Keratinocyte (primary cell): ENCODE data around the gene SLC23A1. TPM values are rescaled to one million over a fixed set of nuclear protein-coding genes. Genes with fewer than 3 reads are reported as not detected.
A peak's percentile ranks its signal among the peaks of the same experiment; 100 is the strongest.

Experiments
- DNase-seq: peaks from one replicate; pipeline ENCODE4 v3.0.0-alpha.2; 2011; ENCODE audit warnings: low read depth, missing footprints, low spot score
- FAIRE-seq: peaks from 2 replicates; lab custom pipeline; 2011; peaks lifted over from hg19 to GRCh38; lab: Jason Lieb, UNC
- H2AFZ ChIP-seq: 2 replicates; pipeline ENCODE4 v1.6.0; 2012; ENCODE audit warnings: low read length, control low read depth, inconsistent platforms; ENCODE audit not compliant: control insufficient read depth
- H3K27ac ChIP-seq: 2 replicates; pipeline ENCODE4 v1.5.1; 2011; ENCODE audit warnings: low read length; ENCODE audit not compliant: control insufficient read depth, insufficient read depth
- H3K27me3 ChIP-seq: 3 replicates; pipeline ENCODE4 v1.6.0; 2011; ENCODE audit warnings: low read length; ENCODE audit not compliant: control insufficient read depth, insufficient read depth; ENCODE audit errors: extremely low read depth
- H3K36me3 ChIP-seq, 2 experiments: 2 replicates in 1 of 2; 3 replicates in 1 of 2; pipeline ENCODE4 v1.5.1; 2011; ENCODE audit warnings: low read length in 2 of 2, mild to moderate bottlenecking in 1 of 2; ENCODE audit not compliant: control insufficient read depth in 2 of 2, insufficient read depth in 2 of 2; ENCODE audit errors: extremely low read depth in 1 of 2
- H3K4me1 ChIP-seq: 3 replicates; pipeline ENCODE4 v1.5.1; 2011; ENCODE audit warnings: low read length; ENCODE audit not compliant: control insufficient read depth, insufficient read depth; ENCODE audit errors: extremely low read depth
- H3K4me2 ChIP-seq: 3 replicates; pipeline ENCODE4 v1.6.0; 2011; ENCODE audit warnings: low read depth, low read length; ENCODE audit not compliant: control insufficient read depth, insufficient read depth; ENCODE audit errors: extremely low read depth
- H3K4me3 ChIP-seq, 3 experiments: fragments of 200-600 bp in 1 of 3; sonication (generic) in 1 of 3; 2 replicates in 2 of 3; 3 replicates in 1 of 3; pipeline ENCODE4 v1.5.1; 2011 to 2016; ENCODE audit warnings: low read length in 3 of 3, mild to moderate bottlenecking in 3 of 3, control low read depth in 2 of 3, inconsistent platforms in 1 of 3, low read depth in 1 of 3, mixed read lengths in 1 of 3, mixed run types in 1 of 3, moderate library complexity in 1 of 3; ENCODE audit not compliant: control insufficient read depth in 2 of 3, insufficient read depth in 2 of 3; ENCODE audit errors: extremely low read depth in 1 of 3
- H3K79me2 ChIP-seq: 2 replicates; pipeline ENCODE4 v1.6.0; 2012; ENCODE audit warnings: low read length; ENCODE audit not compliant: control insufficient read depth, insufficient read depth
- H3K9ac ChIP-seq: 3 replicates; pipeline ENCODE4 v1.6.0; 2011; ENCODE audit warnings: low read length; ENCODE audit not compliant: control insufficient read depth, insufficient read depth; ENCODE audit errors: extremely low read depth
- H3K9me1 ChIP-seq: 3 replicates; pipeline ENCODE4 v1.6.0; 2011; ENCODE audit warnings: low read length; ENCODE audit not compliant: control insufficient read depth, insufficient read depth; ENCODE audit errors: extremely low read depth
- H3K9me3 ChIP-seq: 2 replicates; pipeline ENCODE4 v1.5.1; 2012; ENCODE audit warnings: low read depth, low read length; ENCODE audit not compliant: control insufficient read depth
- H4K20me1 ChIP-seq: 3 replicates; pipeline ENCODE4 v1.6.0; 2011; ENCODE audit warnings: low read length; ENCODE audit not compliant: control insufficient read depth, insufficient read depth; ENCODE audit errors: extremely low read depth
- CTCF ChIP-seq, 3 experiments: IDR thresholded peaks in 1 of 3; conservative IDR thresholded peaks in 1 of 3; optimal IDR thresholded peaks in 1 of 3; 2 replicates in 2 of 3; 3 replicates in 1 of 3; pipeline versions ENCODE3 to v1.5.1; 2011; ENCODE audit warnings: low read length in 3 of 3, mild to moderate bottlenecking in 3 of 3, moderate library complexity in 2 of 3, control low read depth in 1 of 3, inconsistent platforms in 1 of 3; ENCODE audit not compliant: insufficient read depth in 2 of 3; ENCODE audit errors: extremely low read depth in 1 of 3
- EZH2 ChIP-seq: IDR thresholded peaks from one replicate; pipeline ENCODE4 v1.6.1; 2012; ENCODE audit warnings: inconsistent platforms, mild to moderate bottlenecking, low read length, moderate library complexity
- dilution Hi-C: fragments of 300-500 bp; cut with MboI; formaldehyde crosslinking; loops from one replicate; pipeline ENCODE4 v1.7.0; 2020; ENCODE audit warnings: low sequenced_read_pairs; ENCODE audit not compliant: extremely low pct_ligation_motif_present
- polyA plus RNA-seq, 5 experiments: library from polyadenylated mRNA; depleted of rRNA in 3 of 5; stranded (reverse) in 3 of 5; stranded (forward) in 1 of 5; unstranded in 1 of 5; fragments of >200 nt; gene quantifications; 1 replicate in 1 of 5; 2 replicates in 3 of 5; 3 replicates in 1 of 5; pipeline versions ENCODE4 v1.2.1 to v1.2.3, GENCODE V29; 2011 to 2012; ENCODE audit warnings: missing spikeins in 2 of 5, low read depth in 1 of 5, low replicate concordance in 1 of 5

Gene SLC23A1
- polyA plus RNA-seq, 1 donor (not counting 4 experiments of a cell fraction or from before 2014, with no cell fraction given): not detected

- Histone ChIP-seq H3K4me2 (peak within 1 kb of the TSS; percentile 90), H3K9ac (peak within 1 kb of the TSS; percentile 93)
Measured at GRCh38 chr5:139394654-139395566, 11.8 kb upstream of the SLC23A1 start, which contains the start of gene PROB1. Gene PROB1, minus strand, starts transcription at chr5:139395104. Its CDS starts 23 bp downstream, at chr5:139395081.

GRCh38 chr5:139394123-139394653, 11.1 kb upstream of the SLC23A1 start:
- Histone ChIP-seq H4K20me1 (no peaks in the 10 kb centered on the region), H2AFZ (no peak overlapping the region), H3K27ac (peak overlapping the region; percentile 60), H3K27me3 (no peaks in the 10 kb centered on the region), H3K4me2 (peak overlapping the region; percentile 90), H3K9ac (peak overlapping the region; percentile 93), H3K36me3 (peaks cover 0 to 4% of the 10 kb centered on the region in 2 experiments), H3K9me3 (no peaks in the 10 kb centered on the region), H3K79me2 (peaks cover 15% of the 10 kb centered on the region), H3K9me1 (no peaks in the 10 kb centered on the region), H3K4me3 (peak overlapping the region; percentile 69 to 92 (median 84)), H3K4me1 (peaks cover 19% of the 10 kb centered on the region)
- TF ChIP-seq CTCF (optimal IDR thresholded peaks at IDR 0.05 in 1 of 3, IDR thresholded peaks at IDR 0.05 in 1 of 3, conservative IDR thresholded peaks at IDR 0.05 in 1 of 3; ENCODE audit: extremely low read depth in 1 of 3, insufficient read depth in 2 of 3, low read length in 3 of 3): peak in 1 of 3 experiments; percentile 24
- no peak for TF ChIP-seq EZH2
- FAIRE-seq (no peak), DNase-seq (no peak)
- dilution Hi-C loops: no loop called here

More at GRCh38 chr5:139394654-139395566, 11.8 kb upstream of the SLC23A1 start, which contains the start of gene PROB1:
- H3K27ac ChIP-seq: peak within 1 kb of the TSS; percentile 60
- DNase-seq (no peak), FAIRE-seq (no peak)
- dilution Hi-C loops: no loop called here
- H3K4me1 ChIP-seq: peaks cover 19% of the 10 kb centered on the region
- H4K20me1 ChIP-seq: no peaks in the 10 kb centered on the region
- no peaks in the 10 kb centered on the region for H3K27me3 ChIP-seq
- peaks cover 0 to 4% of the 10 kb centered on the region in 2 experiments for H3K36me3 ChIP-seq
- no peak within 1 kb of the TSS for H2AFZ ChIP-seq
- H3K79me2 ChIP-seq: peaks cover 15% of the 10 kb centered on the region
- no peaks in the 10 kb centered on the region for H3K9me3 ChIP-seq
- peak within 1 kb of the TSS; percentile 69 to 92 (median 84) for H3K4me3 ChIP-seq
- no peaks in the 10 kb centered on the region for H3K9me1 ChIP-seq
- TF ChIP-seq CTCF (optimal IDR thresholded peaks at IDR 0.05 in 1 of 3, IDR thresholded peaks at IDR 0.05 in 1 of 3, conservative IDR thresholded peaks at IDR 0.05 in 1 of 3; ENCODE audit: extremely low read depth in 1 of 3, insufficient read depth in 2 of 3, low read length in 3 of 3): no peak
- no peak for TF ChIP-seq EZH2
